KBM-7 (cell line): ENCODE data around the gene DAPK3.
A peak's percentile ranks its signal among the peaks of the same experiment; 100 is the strongest.
"Not testable (repeated sequence)": the region's sequence is repeated elsewhere in the genome, so short reads cannot be mapped to it uniquely, and the experiment has no call there.

Experiments used
- DNase-seq: peaks from one replicate; pipeline ENCODE4 v3.0.0-alpha.2; 2015
- in situ Hi-C: fragments of 300-500 bp; cut with MboI; formaldehyde crosslinking; loops from 2 replicates; pipeline ENCODE4 v1.14.3; 2020; ENCODE audit warnings: low sequenced_read_pairs, low pct_unique_long_range_greater_than_20kb, mixed read lengths

The DAPK3 gene

GRCh38 chr19:4007021-4007835, 36.3 kb upstream of the DAPK3 start, which contains the start of gene PIAS4:
Gene PIAS4 (plus strand): TSS chr19:4007736. CDS start chr19:4007761, 25 bp downstream.
- DNase-seq, result peak; percentile 95
- in situ Hi-C loops, result no loop called here

DNA sequence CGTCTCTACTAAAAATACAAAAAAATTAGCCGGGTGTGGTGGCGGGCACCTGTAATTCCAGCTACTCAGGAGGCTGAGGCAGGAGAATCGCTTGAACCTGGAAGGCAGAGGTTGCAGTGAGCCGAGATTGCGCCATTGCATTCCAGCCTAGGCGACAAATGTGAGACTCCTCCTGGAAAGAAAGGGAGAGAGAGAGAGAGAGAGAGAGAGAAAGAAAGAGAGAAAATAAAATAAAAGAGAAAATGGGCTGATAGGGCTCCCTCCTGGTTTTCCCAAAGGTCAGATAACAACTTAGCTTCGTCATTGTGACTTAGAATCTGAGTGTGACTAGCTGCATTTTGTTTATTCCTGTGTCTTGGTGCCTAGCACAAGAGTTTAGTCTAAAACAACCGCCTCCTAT, 34.5 kb upstream of the DAPK3 start:
- in situ Hi-C loops, DNase-seq: not testable (repeated sequence)

DNA sequence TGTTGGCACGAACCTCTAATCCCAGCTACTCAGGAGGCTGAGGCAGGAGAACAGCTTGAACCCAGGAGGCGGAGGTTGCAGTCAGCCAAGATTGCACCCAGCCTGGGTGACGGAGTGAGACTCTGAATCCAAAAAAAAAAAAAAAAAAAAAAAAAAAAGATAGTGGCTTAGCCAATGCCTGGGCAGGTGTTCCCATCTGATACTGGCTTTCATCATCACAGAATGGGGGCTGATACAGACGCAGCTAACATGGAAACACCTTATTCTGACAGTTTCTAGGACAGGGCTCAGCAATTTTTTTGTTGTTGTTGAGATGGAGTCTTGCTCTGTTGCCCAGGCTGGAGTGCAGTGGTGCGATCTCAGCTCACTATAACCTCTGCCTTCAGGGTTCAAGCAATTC, 29.9 kb upstream of the DAPK3 start:
- DNase-seq, in situ Hi-C loops: not testable (repeated sequence)

- in situ Hi-C loops, DNase-seq: not testable (repeated sequence)
Measured at GRCh38 chr19:3998667-3999412, 27.9 kb upstream of the DAPK3 start.

- in situ Hi-C loops, result no loop called here
- no peak for DNase-seq
Measured at GRCh38 chr19:3995607-3996006, 24.7 kb upstream of the DAPK3 start.

GRCh38 chr19:3990815-3991117, 19.9 kb upstream of the DAPK3 start:
- no peak for DNase-seq
- in situ Hi-C loops, result no loop called here

- DNase-seq, result peak; percentile 90
Measured at GRCh38 chr19:3987619-3988371, 16.9 kb upstream of the DAPK3 start.

DNA sequence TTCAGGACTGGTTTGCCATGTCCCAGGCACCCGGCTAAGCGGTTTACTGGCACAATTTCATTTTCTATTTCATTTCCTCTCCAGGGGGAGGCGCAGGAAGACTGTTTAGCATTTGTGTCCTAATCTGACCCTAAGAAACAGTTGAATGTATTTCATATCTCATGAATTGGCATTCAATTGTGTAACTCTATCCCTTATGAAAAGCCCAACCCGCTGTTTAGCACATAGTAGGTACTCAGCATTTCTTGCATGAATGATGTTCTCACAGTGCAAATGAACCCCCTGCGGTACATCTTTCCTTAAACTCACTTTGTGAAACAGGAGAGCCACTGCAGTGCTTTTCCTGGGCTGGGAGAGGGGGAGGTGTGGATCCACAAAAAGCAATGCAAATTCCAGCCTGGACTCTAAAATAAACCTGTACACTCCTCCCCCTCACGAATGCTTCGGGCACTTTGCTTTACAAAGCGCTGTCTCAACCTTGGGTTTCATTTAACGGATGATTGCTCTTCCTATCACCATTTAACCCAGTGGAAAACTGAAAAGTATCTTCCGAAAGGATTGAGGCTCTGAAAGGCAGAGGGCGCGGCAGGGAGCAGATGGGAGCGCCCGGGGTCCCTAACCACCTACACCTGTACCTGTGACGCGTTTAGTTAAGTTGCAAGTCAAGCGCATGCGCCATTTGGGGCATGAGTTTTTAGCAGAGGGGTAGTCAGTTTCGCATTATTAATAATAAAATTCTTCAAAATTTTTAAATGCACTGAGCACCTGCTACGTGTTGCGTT, 15.6 kb upstream of the DAPK3 start:
- DNase-seq, result peak; percentile 82

More at GRCh38 chr19:3987619-3988371, 16.9 kb upstream of the DAPK3 start:
- in situ Hi-C loops, result no loop called here

GRCh38 chr19:3985643-3986259, 14.9 kb upstream of the DAPK3 start:
- DNase-seq, result no peak

More for the DNA sequence above, 15.6 kb upstream of the DAPK3 start:
- in situ Hi-C loops, result no loop called here

DNA sequence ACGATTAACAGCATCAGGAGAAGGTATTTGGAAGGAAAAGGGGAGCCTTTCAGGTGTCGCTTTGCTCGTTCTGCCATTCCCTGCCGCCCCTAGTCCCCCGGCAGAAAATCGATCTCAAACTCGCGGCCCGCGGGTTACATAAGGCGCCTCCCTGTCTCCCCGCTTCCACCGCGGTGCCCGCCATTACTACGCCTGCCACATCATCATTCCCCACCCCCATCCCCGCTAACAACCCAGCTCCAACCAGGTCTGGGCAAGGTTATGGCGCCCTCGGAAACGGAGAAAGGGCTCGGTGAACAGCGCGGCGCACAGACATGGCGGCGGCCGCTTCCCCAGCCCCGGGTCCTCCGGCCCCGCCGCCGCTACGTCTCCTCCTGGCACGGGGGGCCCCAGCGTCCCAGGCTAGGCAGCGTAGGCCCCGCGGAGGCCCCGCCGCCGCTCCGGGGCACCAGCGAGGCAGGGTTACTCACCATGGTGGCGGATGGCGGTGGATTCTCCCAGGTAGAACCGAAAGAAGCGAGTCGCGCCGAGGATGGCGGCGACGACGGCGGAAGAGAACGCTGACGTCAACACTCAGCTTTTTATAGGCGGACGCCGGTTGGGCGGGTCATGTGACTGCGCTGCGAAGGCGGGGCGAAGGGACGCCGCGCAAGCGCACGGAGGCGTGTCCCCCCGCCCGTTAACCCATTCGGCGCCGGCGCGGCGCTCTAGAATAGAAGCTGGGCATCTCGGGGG, 14.2 kb upstream of the DAPK3 start, which contains the start of gene EEF2:
Gene EEF2, minus strand, starts transcription at position 556 of the 735 bp plus-strand sequence. Its CDS starts 83 bp downstream, at position 473.
- in situ Hi-C loops, result no loop called here
- DNase-seq, result peak; percentile 87

More at GRCh38 chr19:3985643-3986259, 14.9 kb upstream of the DAPK3 start:
- in situ Hi-C loops, result no loop called here

DNA sequence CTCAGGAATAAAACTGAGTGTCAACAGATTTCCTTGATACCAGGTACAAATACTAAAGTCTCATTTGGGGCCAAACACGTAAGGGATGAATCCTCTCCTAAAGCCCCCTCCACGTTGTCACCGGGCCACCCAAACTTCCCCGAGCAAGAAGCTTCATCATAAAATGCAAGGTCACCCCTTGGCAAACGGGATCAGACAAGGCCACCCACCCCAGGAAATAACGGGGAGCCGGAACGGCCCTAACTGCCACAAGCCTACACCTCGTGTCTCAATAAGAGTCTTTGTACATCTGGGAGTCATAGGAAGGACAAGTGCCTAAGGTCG, 13.6 kb upstream of the DAPK3 start:
- in situ Hi-C loops, result no loop called here

GRCh38 chr19:3983936-3984583, 13.2 kb upstream of the DAPK3 start:
- in situ Hi-C loops, result no loop called here
- DNase-seq, result no peak

More for the DNA sequence above, 13.6 kb upstream of the DAPK3 start:
- no peak for DNase-seq

GRCh38 chr19:3983542-3983914, 12.6 kb upstream of the DAPK3 start:
- in situ Hi-C loops, result no loop called here
- DNase-seq, result no peak

DNA sequence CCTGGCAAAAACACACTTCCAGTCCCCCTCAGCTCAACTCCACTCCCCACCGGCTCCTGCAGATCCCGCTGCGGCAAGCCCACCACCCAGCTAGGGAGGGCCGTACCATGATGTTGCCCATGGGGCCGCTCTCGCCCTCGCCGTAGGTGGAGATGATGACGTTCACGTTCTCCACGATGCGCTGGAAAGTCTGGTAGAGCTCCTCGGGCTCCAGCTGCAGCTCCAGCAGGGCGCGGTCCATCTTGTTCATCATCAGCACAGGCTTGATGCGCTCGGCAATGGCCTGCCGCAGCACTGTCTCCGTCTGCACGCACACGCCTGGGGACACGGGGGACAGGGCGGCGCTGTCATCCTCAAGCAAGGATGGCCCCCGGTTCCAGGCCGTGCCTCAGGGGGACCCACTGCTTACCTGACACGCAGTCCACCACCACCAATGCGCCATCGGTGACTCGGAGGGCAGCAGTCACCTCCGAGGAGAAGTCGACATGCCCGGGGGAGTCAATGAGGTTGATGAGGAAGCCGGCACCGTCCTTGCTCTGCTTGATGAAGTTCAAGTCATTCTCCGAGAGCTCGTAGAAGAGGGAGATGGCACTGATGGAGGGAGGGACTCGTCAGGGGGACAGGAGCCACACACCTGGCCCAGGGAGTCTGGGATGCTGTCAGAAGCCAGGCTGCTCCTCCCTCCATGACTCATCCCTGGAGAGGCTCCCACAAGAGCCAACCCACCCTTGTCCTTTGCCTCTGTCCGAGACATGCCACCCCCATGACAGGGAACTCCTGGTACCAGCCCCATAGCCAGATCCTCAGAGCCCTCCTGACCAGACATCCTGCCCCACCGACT, 12.0 kb upstream of the DAPK3 start:
- DNase-seq, result no peak
- in situ Hi-C loops, result no loop called here

GRCh38 chr19:3981736-3982681, 11.1 kb upstream of the DAPK3 start:
- DNase-seq, result no peak
- in situ Hi-C loops, result no loop called here

DNA sequence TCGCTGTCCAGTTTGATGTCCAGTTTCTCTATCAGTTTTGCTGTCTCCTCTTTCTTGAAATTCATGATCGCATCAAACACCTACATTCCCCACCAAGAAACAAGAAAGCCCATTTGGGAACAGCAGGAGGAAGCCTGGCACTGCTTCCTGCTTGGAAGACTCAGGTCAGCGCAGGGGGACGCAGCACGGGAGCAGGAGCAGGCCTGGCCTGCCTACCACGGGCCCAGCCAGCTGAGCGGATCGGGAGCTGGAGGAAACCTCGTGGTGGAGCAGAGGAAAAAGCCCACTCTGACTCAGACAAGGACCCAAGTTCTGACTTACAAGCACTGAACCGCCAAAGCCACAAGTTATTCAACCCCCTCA, 10.5 kb upstream of the DAPK3 start:
- in situ Hi-C loops, result no loop called here
- DNase-seq, result no peak
